HG03045 (cell line): Measurements from ENCODE around the gene DNAJC16.
A peak's percentile ranks its signal among the peaks of the same experiment; 100 is the strongest.
"Not testable (repeated sequence)": the region's sequence is repeated elsewhere in the genome, so short reads cannot be mapped to it uniquely, and the experiment has no call there.

ENCODE experiments used
- ATAC-seq: cut with Tn5 transposase; IDR thresholded peaks from one replicate; pipeline ENCODE4 v1.9.1; 2021; ENCODE audit warnings: mild to moderate bottlenecking, moderate library complexity; ENCODE audit not compliant: unreplicated experiment

DNAJC16 gene

DNA sequence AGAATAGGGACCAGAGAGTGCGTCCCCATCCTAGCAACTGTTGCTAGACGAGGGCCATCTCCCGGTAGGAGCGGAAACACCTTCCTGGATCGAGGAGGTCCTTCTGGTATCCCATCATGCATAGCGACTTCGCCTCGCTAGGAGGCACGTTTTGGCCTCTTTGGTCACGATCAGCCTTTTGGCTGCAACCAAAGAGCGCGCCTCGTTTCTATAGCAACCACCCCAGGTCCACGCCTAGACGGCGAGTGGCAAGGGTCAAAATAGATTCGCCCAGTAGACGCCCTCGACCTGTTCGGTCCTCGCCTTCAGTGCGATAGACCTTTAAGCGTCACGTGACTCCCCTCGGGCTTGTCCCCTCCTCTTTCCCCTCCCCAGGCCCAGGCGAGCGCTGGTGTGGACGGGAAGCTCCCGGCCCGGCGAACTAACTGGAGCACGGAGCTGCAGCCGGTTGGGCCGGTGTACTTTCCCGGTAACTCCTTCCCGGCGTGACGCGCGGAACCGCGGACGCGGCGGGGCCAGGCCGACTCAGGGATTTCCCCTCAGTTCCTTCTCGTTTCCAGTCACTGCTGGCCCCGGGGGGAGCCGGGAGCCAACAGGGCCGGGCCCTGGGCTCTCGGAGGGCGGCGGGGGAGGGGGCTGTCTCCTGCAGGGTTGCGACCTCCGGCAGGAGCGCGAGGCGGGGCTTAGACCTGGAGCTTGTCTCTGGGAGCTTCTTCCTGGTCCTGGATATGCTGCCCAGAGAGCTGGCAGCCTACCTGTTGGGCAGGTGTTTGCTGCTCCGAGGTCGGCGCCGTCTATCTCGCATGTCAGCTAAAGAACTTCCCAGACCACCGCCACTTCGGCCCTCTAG lies at the start of gene DNAJC16:
Gene DNAJC16 (plus strand): TSS at position 359 of the 850 bp plus-strand sequence. CDS start 2,258 bp downstream, outside the sequence.
- ATAC-seq: peak; percentile 51

DNA sequence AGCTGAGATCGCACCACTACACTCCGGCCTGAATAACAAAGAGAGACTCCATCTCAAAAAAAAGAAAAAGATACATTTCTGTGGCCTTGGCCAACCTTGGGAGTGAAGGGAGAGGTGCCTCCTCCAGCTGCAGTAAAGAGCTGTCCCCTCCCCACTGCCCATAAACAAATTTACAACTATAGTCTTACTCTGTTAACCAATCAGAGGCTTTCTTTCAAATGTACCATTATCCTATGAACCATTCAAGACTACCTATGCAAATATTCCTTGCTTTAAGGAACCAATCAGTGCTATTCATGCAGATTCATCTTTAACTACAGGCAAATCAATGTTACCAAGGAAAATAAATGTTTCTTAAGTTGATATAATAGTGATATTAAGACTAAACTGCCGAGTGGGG lies 49.7 kb upstream of the DNAJC16 start:
- ATAC-seq: no peak

DNA sequence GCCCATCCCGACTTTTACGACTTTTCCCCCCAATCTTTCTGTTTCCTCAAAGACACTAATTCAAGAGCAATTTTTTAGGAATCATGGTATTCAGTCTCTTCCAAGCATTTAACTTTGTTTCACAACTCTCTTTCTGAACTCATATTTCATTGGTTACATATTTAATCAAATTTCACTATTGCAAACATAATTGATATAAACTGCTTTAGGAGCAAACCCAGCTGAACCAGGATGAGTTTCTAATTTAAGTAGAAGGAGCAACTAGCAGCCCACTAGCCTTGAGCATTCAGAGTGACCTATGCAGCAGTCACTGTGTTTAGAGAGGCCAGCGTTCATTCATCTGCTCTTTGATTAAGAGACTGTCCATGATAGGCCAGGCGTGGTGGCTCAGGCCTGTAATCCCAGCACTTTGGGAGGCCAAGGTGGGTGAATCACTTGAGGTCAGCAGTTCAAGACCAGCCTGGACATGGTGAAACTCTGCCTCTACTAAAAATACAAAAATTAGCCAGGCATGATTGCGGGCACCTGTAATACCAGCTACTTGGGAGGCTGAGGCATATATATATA lies 48.9 kb upstream of the DNAJC16 start:
- ATAC-seq: no peak

DNA sequence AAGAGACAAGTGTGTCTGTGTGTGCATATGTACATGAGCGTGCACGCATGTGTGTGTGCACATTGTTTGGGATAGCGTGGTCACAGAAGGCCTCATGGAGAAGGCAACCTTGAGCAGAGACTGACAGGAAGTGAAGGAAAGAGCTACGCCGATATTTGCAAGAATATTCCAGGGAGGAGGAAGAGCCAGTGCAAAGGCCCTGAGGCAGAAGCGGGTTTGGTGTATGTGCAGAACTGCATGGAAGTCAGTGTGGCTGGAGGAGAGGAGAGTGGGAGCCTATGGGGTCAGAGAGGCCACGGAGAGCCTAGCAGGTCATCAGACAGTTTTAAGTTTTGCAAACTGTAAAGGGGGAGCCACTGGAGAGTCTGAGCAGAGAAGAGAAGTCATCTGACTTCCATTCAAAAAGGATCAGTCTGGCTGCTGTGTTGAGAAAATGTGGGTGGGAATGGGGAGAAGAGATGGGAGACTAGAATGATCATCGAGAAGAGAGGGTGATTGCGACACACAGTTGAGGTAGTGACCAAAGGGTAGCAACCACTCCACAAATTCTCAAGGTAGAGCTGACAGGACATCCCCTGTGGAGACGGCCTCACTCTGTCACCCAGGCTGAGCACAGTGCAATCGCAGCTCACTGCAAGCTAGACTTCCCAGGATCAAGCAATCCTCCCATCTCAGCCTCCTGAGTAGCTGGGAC lies 46.8 kb upstream of the DNAJC16 start:
- ATAC-seq: no peak

DNA sequence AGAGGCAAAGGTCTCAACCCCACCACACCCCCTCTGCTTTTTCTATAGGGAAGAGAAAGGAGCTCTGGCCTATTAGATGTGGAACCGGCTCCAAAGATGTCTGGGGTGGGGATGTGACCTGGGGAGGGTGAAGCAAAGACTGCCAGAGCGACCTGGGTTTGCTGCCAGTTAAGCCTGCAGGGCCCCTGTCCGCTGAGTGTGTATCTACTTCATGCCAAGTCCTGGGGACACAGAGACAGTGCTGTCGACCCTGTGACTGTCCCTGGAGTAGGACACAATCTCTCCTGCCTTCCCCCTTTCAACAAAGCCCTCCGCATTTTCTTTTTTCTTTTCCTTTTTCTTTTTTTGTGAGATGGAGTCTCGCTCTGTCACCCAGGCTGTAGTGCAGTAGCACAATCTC lies 44.2 kb upstream of the DNAJC16 start:
- not testable (repeated sequence) for ATAC-seq

DNA sequence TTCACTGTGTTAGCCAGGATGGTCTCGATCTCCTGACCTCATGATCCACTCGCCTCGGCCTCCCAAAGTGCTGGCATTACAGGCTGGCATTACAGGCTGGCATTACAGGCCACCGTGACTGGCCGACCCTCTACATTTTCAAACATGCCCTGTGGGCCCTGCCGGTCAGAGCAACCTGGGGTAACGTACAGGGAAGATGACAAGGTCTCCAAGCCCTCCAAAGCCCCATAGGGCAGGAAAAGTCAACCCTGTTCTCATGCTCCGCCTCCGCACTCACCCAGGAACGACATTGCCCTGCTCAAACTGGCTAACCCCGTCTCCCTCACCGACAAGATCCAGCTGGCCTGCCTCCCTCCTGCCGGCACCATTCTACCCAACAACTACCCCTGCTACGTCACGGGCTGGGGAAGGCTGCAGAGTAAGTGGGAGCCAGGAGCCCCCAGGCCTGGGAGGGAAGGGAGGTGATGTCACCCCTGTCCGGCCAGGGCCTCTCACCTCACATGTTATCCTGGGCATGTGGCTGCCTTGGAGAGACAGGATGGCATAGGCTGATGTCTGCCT lies 43.6 kb upstream of the DNAJC16 start:
- ATAC-seq: not testable (repeated sequence)

DNA sequence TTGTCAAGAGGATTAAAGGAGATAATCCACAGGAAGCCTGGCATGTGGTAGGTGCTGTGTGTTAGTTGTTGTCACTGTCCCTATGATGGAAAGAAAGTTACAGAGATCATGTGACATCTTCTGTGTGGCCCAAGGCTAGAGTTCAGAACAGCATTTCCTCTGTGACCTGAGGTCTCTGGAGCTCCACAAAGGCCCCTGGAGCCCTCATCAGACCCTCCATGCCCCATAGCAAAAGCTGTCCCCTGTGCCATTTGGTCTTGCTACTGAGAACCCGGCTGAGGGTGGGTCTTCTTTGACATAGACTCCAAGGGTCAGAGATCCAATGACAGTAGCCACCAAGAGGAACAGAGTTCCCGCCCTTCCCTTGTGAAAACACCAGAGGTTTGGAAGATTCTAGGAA lies 42.7 kb upstream of the DNAJC16 start:
- ATAC-seq: no peak

DNA sequence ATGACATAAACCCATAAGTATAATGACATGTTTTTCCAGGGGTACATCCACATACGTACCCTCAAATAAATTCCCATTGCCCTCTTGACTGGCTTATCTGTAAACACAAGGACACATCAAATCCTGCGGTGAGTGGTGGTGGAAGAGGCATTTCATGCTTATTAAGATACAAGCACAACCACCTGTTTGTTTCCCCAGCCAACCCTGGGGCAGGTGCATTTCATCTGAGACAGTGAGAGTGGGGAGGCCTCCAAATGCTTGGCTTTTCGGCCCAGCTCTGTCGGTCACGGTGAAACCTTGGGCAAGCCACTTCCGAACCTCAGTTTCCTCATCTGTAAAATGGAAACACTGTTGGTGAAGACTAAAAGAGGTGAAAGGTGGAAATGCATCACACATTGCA lies 42.2 kb upstream of the DNAJC16 start:
- ATAC-seq: not testable (repeated sequence)

DNA sequence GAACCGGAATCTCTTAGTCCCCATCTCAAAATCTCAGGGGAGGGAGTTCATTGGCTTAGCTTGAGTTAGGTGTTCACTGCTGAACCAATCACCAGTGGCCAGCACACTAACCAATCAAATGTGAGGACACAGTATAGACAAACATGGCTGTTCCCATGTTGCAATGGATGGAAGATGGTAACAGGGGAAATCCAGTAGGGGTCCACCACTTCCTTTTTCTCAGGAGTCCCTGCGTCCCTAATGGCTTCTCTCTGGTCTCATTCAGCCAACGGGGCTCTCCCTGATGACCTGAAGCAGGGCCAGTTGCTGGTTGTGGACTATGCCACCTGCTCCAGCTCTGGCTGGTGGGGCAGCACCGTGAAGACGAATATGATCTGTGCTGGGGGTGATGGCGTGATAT lies 41.0 kb upstream of the DNAJC16 start:
- ATAC-seq: no peak

DNA sequence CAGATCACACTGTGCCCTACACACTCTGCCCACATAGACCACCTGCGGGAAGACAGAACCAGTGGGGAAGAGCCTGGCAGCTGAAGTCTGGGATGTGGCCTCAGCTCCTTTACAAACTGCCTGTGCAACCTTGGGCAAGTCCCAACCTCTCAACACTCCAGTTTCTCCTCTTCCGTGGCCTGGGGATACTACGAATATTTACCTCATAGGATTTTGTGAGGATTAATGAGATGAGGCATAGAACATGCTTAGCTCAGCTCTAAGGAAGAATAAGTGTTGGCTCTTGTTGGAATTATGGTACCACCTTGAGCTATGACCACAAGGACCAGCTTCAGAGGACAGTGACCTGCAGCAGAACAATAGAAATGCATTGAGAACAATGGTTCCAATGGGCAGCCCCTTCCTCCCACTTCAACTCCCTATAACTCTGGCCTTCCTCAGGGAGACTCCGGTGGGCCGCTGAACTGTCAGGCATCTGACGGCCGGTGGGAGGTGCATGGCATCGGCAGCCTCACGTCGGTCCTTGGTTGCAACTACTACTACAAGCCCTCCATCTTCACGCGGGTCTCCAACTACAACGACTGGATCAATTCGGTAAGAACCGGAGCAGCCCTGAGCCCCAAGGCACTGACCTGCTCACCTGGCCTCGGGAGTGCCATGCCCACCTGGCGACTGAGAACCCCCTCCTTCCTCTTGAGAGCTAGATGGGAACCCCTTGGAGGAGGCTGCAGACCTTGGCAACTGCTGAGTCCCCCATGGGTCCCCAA lies 39.6 kb upstream of the DNAJC16 start:
- not testable (repeated sequence) for ATAC-seq

DNA sequence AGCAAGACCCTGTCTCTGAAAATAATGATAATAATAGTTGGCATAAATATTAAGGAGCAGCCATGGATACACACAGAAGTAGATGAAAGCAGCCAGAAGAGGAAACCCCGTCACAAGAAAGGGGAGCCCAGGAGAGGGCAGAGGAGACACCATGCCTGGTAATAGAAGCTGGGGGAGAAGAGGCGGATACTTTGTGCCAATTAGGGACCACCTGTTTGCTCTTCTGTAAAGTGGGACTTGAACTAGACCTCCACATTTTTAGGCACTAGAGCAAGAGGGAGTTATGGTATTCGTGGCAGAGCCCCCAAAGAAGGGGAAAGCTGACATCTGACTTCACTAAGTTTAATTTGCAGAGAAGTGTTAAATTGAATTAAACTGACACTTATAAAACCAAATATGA lies 38.3 kb upstream of the DNAJC16 start:
- ATAC-seq: no peak

DNA sequence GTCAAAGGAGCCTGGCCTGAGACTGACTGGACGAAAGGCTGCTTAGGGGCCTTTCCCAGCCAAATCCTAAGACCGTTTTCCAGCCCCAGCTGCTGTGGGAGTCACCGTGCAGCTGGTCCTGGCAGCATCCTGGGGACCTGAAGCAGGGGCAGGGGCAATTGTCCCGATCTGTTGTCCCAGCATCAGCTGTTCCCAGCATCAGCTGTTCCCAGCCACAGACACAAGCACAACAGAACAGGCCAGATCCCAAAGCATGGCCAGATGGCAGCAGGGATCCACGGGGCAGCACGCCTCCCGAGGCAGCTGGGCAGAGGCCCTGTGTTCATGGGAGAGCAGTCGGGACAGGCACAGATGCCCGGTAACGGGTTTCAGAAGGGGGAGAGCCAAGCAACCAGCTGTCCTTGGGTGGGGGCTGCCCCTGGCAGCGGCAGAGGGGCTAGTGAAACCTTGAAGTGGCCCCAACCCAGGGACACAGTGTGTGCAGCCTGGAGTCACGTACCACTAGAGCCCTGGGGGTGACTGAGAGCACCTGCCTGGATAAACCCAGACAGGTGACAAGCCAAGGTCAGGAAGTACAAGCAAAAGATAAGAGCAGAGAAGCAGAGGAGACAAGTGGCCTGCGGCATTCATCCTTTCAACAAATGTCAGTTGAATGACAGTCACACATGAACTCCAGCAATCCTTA lies 37.5 kb upstream of the DNAJC16 start:
- no peak for ATAC-seq

DNA sequence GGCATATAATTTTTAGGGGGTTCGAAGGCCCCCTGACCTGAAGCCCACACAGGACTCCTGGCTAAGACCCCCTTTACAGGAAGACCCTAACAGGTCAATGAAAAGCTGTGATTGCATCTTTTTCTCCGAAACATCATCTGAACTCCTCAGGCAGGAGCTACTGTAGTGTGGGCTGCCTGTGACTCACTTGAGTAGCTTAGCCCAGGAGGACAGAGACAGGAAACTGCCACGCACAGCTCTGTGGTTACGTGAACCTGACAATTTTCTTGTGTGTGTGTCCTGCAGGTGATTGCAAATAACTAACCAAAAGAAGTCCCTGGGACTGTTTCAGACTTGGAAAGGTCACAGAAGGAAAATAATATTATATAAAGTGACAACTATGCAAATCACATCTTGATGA lies 35.6 kb upstream of the DNAJC16 start:
- ATAC-seq: not testable (repeated sequence)

DNA sequence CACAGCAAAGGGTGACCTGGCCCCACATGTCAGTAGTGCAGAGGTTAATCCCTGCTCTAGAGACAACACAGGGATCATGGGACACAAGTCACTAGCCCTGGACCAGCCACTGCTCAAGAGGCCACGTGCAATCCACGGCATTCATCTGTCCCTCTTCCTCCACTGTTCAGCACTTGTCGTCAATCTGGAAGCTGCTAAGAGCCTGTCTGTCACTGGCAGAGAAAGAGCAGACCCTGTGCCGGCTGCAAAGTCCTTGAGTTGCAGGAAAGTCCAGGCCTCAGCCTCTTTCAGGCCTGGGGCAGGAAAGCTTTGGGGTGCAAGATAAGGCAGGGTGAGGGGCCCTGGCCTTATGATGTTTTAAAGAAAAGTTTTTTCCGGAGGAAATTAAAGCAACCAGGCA lies 34.1 kb upstream of the DNAJC16 start:
- no peak for ATAC-seq

DNA sequence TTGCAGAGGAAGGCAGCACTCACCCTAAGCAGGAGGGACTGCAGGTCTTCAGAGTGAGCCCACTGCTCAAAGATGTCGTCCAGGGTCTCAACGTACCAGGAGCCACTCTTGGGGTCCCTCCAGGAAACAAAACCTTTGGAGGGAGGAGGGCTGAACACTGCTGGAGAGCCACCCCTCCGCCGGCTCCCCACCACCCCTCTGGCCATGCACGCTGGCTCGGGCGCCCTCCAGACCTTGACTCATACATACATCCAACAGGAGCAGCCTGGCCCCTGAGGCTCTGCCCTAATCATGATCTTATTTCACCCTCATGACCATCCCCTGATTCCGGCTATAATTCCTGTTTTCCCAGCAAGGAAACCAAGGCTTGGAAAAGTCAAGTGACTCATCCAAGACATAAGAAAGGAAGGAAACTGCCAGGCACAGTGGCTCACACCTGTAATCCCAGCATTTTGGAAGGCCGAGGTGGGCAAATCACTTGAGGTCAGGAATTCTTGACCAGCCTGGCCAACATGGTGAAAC lies 32.7 kb upstream of the DNAJC16 start:
- ATAC-seq: no peak

DNA sequence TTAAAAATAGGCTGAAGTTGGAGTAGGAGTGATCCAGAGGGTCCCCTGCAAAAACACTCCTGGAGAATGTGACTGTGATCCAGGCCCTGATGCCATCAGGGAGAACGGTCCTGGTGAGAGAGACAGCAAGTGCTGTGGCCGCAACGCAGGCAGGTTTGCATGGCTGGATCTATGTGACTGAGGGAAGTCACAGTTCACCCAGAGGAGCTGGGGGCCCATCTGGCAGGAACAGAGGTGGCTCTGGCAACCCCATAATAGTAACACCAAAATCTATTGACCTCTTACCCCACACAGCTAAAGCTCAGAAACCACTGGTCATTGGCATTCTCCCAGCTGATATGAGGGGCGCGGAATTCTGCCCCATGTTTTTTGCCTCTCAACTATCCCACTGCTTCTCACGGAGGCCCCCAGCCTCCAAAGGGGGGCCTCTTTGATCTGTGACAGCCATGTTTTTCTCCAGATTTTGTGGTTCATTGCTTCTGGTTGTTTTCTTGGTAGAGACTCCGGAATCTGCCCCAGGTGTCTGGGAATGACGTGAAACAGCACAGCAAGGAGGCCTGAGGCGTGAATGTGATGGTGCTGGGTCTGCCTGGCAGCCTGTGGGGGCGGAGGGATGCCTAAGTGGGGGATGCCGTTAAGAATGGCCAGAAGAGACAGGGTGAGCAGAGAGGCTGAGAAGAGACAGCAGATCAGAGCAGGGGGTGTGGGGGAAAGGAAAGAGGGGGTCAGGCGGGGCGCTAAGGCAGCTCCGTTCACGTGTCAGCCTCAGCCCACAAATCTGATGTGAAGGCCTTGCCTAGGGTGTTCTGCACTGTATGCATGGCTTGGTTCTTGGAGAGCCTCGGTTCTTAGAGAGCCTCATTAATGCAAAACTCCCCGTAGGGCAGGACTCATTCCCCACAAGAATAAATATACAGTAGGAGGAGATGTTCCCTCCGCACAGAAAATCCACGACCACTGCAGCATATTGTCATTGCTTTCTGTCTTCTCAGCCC lies 26.2 kb upstream of the DNAJC16 start:
- no peak for ATAC-seq

DNA sequence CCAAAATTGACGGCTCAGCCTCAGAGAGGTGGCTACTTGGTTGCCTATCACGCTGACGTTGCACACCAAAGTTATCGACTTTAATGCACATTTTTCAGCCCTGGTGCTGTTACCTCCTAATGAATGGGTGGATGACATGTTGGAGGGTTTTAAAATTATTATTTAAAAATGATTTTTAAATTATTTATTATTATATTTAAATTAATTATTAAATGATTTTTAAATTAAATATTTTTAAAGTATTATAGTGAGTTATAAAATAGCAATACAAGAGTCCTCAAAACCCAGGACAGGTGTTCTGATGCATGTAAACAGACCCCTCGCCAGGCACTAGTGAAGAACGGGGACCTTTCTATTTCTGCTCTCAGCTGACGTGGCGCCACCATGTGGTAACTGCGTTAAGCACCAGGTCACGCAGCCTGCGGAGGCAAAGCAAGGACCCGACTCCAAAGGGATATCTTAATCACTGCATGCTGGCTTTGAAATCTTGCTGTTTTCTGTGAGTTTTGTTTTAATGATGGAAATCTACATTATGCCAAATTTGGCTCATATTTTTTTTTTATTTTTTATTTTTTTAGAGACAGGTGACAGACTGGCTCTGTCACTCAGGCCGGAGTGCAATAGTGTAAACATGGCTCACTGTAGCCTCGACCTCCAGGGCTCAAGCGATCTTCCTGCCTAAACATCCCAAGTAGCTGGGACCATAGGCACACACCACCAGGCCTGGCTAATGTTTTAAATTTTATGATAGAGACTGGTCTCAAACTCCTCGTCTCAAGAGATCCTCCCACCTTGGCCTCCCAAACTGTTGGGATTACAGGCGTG lies 25.2 kb upstream of the DNAJC16 start:
- no peak for ATAC-seq

DNA sequence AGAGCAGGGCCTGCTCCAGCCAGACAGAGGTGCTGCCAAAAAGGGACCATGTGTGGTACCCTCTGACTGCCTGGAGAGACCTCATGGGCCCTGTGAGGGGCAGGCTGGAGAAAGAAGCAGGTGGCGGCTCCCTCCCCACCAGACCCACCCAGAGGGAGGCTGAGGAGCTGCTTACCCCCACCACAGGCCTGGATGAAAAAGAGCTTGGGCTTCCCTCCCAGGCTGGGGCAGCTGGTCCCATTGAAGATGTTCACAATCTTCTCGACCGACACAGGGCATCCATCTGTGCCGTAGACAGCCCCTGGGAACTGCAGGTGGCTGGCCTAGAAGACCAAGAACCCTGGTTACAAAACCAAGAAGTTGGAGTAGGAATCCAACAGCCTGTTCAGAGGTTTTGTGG lies 22.2 kb upstream of the DNAJC16 start:
- no peak for ATAC-seq
